DOHH2 (cell line): ENCODE measurements around the gene PDZK1.

Source experiments
- CTCF ChIP-seq: fragments of 200-600 bp; sonication (generic); IDR thresholded peaks from one replicate; pipeline ENCODE4 v1.5.1; 2014; ENCODE audit warnings: antibody characterized with exemption, mild to moderate bottlenecking, low read depth, low read length; ENCODE audit not compliant: poor library complexity, severe bottlenecking
- EZH2phosphoT487 ChIP-seq: fragments of 200-600 bp; sonication (generic); IDR thresholded peaks from 2 replicates; pipeline ENCODE4 v1.6.1; 2017; ENCODE audit warnings: borderline replicate concordance, mild to moderate bottlenecking, antibody characterized with exemption, low read length, moderate library complexity, mixed read lengths

GRCh38 chr1:145689922-145690321 lies 17.2 kb downstream of the PDZK1 start:
- TF ChIP-seq CTCF, result no peak
- TF ChIP-seq EZH2phosphoT487, result no peak
